Umbilical cord (tissue), 2 donors: ENCODE results near the gene REPS1. TPM values are rescaled to one million over a fixed set of nuclear protein-coding genes. Genes with fewer than 3 reads are reported as not detected.

Experiments
- DNase-seq: peaks from one replicate; pipeline ENCODE4 v3.0.0-alpha.2; 2015; ENCODE audit warnings: low spot score
- total RNA-seq: library from RNA; depleted of rRNA; stranded (reverse); fragments of >200 nt; gene quantifications from one replicate; pipeline ENCODE4 v1.2.3, GENCODE V29; 2014; ENCODE audit warnings: low replicate concordance; ENCODE audit not compliant: insufficient read depth

The REPS1 gene
- total RNA-seq, 1 donor from 2014 or later, result 48.2 TPM

DNA sequence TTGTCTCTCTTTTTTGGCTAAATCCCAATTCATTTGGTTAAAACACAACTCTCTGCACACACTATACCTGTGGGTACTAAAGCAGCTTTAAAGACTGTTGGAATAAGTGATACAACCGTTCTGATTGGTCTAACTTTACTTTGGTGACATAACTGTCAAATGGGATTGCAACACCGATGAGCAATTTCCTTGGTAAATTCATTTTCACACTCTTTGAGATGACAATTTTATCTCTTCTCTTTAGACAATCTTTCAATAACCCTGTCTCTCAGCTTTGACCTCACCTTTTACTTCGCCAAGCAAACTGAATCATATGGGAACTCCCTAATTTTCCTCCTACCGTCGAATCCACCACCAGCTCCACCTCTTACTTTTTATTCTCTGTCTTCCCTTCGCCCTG, 131.4 kb downstream of the REPS1 start:
- DNase-seq, result no peak

Other genes with a start within 250 kb of the REPS1 start
- gene CCDC28A, start 214.5 kb downstream of the REPS1 start, total RNA-seq, result 15.4 TPM
- gene ECT2L, start 192.2 kb downstream of the REPS1 start, total RNA-seq, result not detected
- gene ABRACL, start 40.5 kb upstream of the REPS1 start, total RNA-seq, result 20.0 TPM
- gene HECA, start 146.8 kb upstream of the REPS1 start, total RNA-seq, result 26.2 TPM